Measurements from ENCODE around the gene SESN2. TPM values are rescaled to one million over a fixed set of nuclear protein-coding genes. Genes with fewer than 3 reads are reported as not detected.

The SESN2 gene
- total and polyA plus RNA-seq, 7 donors: 8.1 to 34.9 (median 12.4) TPM

- intact Hi-C loops (cut with DNase I): no loop called here
- Histone ChIP-seq H3K27ac (no peak overlapping the region), H3K4me1 (no peaks in the 10 kb centered on the region), H3K4me3 (no peak overlapping the region), H3K36me3 (ENCODE audit: insufficient read depth in 1 of 2, low read depth in 1 of 2) (peaks cover 0 to 82% of the 10 kb centered on the region in 2 donors), H3K27me3 (ENCODE audit: insufficient read depth in 3 of 3, low read length in 2 of 3) (no peaks in the 10 kb centered on the region), H3K9me3 (no peaks in the 10 kb centered on the region)
- DNase-seq (no peak), ATAC-seq (no peak)
- WGBS, 3 donors: 92 to 94% (median 94%) methylated on average over 20 of the region's 20 CpGs
- no peak for TF ChIP-seq CTCF (IDR thresholded peaks at IDR 0.05)
Observed at GRCh38 chr1:28272215-28272852, 13.0 kb downstream of the SESN2 start.

GRCh38 chr1:28273216-28273860 is 14.0 kb downstream of the SESN2 start:
- no peak for ATAC-seq
- no peaks in the 10 kb centered on the region for H3K9me3 ChIP-seq
- H3K36me3 ChIP-seq (ENCODE audit: insufficient read depth in 1 of 2, low read depth in 1 of 2): peaks cover 3 to 92% of the 10 kb centered on the region in 2 donors

GRCh38 chr1:28278763-28279162 is 19.4 kb downstream of the SESN2 start:
- H3K4me1 ChIP-seq: peaks cover 11% of the 10 kb centered on the region
- WGBS, 3 donors: 85 to 93% (median 88%) methylated on average over 5 of the region's 5 CpGs
- intact Hi-C loops (cut with DNase I): no loop called here
- no peak for DNase-seq
- no peak for TF ChIP-seq CTCF (IDR thresholded peaks at IDR 0.05)
- H3K9me3 ChIP-seq: no peaks in the 10 kb centered on the region
- H3K4me3 ChIP-seq: no peak overlapping the region
- no peak overlapping the region for H3K27ac ChIP-seq
- H3K27me3 ChIP-seq (ENCODE audit: insufficient read depth in 3 of 3, low read length in 2 of 3): no peaks in the 10 kb centered on the region
- ATAC-seq: no peak
- H3K36me3 ChIP-seq (ENCODE audit: insufficient read depth in 1 of 2, low read depth in 1 of 2): peaks cover 17 to 90% of the 10 kb centered on the region in 2 donors

More at GRCh38 chr1:28273216-28273860, 14.0 kb downstream of the SESN2 start:
- no peak for DNase-seq
- WGBS, 3 donors: 81 to 82% (median 81%) methylated on average over 17 of the region's 17 CpGs
- Histone ChIP-seq H3K27me3 (ENCODE audit: insufficient read depth in 3 of 3, low read length in 2 of 3) (no peaks in the 10 kb centered on the region), H3K4me1 (no peaks in the 10 kb centered on the region), H3K4me3 (no peak overlapping the region), H3K27ac (no peak overlapping the region)
- TF ChIP-seq CTCF (IDR thresholded peaks at IDR 0.05): no peak
- intact Hi-C loops (cut with DNase I): no loop called here

GRCh38 chr1:28279721-28280120 is 20.4 kb downstream of the SESN2 start:
- no peak for ATAC-seq
- Histone ChIP-seq H3K27ac (no peak overlapping the region), H3K36me3 (ENCODE audit: insufficient read depth in 1 of 2, low read depth in 1 of 2) (peaks cover 17 to 80% of the 10 kb centered on the region in 2 donors), H3K9me3 (no peaks in the 10 kb centered on the region), H3K27me3 (ENCODE audit: insufficient read depth in 3 of 3, low read length in 2 of 3) (no peaks in the 10 kb centered on the region), H3K4me1 (peaks cover 14% of the 10 kb centered on the region), H3K4me3 (no peak overlapping the region)
- TF ChIP-seq CTCF (IDR thresholded peaks at IDR 0.05): no peak
- no peak for DNase-seq
- WGBS, 3 donors: 91 to 94% (median 93%) methylated on average over 7 of the region's 7 CpGs
- intact Hi-C loops (cut with DNase I): no loop called here
